Measurements from ENCODE around the gene BHLHA9.

DNA sequence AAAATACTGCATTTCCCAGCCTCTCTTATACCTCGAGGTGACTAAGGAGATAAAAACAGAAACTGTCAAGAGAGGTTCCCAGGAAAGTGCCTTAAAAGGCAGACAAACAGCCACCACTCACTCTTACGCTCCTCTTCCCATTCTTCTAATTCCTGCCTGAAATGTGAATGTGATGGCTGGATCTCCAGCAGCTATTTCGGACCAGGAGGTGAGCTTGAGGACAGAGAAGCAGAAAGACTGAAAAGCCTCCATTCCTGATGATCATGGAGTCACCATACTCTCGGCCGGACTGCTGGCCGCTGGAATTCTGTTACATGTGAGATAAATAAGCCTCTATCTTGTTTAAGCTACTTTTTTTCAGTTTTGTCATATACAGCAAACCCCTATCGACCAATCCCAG is 49.0 kb upstream of the BHLHA9 start:
- no peak for TF ChIP-seq POLR2A (IDR thresholded peaks at IDR 0.05; ENCODE audit: low read depth, low read length)
- TF ChIP-seq POLR2AphosphoS5 (IDR thresholded peaks at IDR 0.05; ENCODE audit: low read depth, low read length) = no peak

Data from GM12892 (cell line).